IMR-90 (cell line): ENCODE results near the gene TM4SF20. TPM values are rescaled to one million over a fixed set of nuclear protein-coding genes. Genes with fewer than 3 reads are reported as not detected.

Experiments used
- ATAC-seq: fragments of 200-7000 bp; cut with Tn5 transposase; 2 replicates; pipeline ENCODE4 v1.9.1; 2020; ENCODE audit warnings: low read depth, mild to moderate bottlenecking, moderate library complexity
- BruUV-seq: library from RNA; stranded (reverse); fragments of 400-500 nt; replicated peaks from 2 replicates; lab custom pipeline; 2021; lab: Mats Ljungman, UMichigan
- CTCF ChIA-PET: fragments of 300-600 bp; formaldehyde crosslinking; extraction: SDS; loops from one replicate; lab custom pipeline; 2021; ENCODE audit warnings: antibody characterized with exemption; lab: Yijun Ruan, JAX
- POLR2A ChIA-PET: fragments of 300-600 bp; sonication (Branson Sonifier 250); formaldehyde crosslinking; loops from one replicate; lab custom pipeline; 2022; ENCODE audit warnings: antibody characterized with exemption; ENCODE audit not compliant: unreplicated experiment; lab: Charles Lee
- DNase-seq: peaks from one replicate; pipeline ENCODE4 v3.0.0; 2013
- H2AFZ ChIP-seq: replicated peaks from 2 replicates; pipeline ENCODE3; 2013; ENCODE audit warnings: low read length, mild to moderate bottlenecking; ENCODE audit not compliant: poor library complexity
- H2AK5ac ChIP-seq: 2 replicates; pipeline ENCODE4 v1.6.1; 2013; ENCODE audit warnings: low read depth, low read length, inconsistent platforms
- H2AK9ac ChIP-seq: replicated peaks from 2 replicates; pipeline ENCODE3; 2013; ENCODE audit warnings: mild to moderate bottlenecking, low read depth, low read length, moderate library complexity; ENCODE audit not compliant: poor library complexity
- H2BK120ac ChIP-seq: 2 replicates; pipeline ENCODE4 v1.6.1; 2013; ENCODE audit warnings: low read depth, low read length, inconsistent platforms
- H2BK15ac ChIP-seq: 3 replicates; pipeline ENCODE4 v1.6.1; 2013; ENCODE audit warnings: low read depth, low read length, inconsistent platforms
- H2BK20ac ChIP-seq: 2 replicates; pipeline ENCODE4 v1.6.1; 2013; ENCODE audit warnings: low read depth, mild to moderate bottlenecking, inconsistent platforms, low read length, moderate library complexity
- H2BK5ac ChIP-seq: 2 replicates; pipeline ENCODE4 v1.6.1; 2013; ENCODE audit warnings: mild to moderate bottlenecking, low read depth, low read length, inconsistent platforms; ENCODE audit not compliant: poor library complexity, severe bottlenecking
- H3K14ac ChIP-seq: replicated peaks from 2 replicates; pipeline ENCODE4 v1.6.1; 2013; ENCODE audit warnings: low read depth, low read length, inconsistent platforms
- H3K18ac ChIP-seq: 2 replicates; pipeline ENCODE4 v1.6.1; 2013; ENCODE audit warnings: low read depth, low read length, control low read depth
- H3K23ac ChIP-seq: 2 replicates; pipeline ENCODE4 v1.6.1; 2013; ENCODE audit warnings: low read depth, low read length, inconsistent platforms
- H3K27ac ChIP-seq: 2 replicates; pipeline ENCODE4 v1.5.1; 2013; ENCODE audit warnings: mild to moderate bottlenecking, control low read depth, low read length; ENCODE audit not compliant: insufficient read depth
- H3K27me3 ChIP-seq: 2 replicates; pipeline ENCODE4 v1.6.1; 2013; ENCODE audit warnings: low read length; ENCODE audit not compliant: control insufficient read depth, insufficient read depth
- H3K36me3 ChIP-seq: 2 replicates; pipeline ENCODE4 v1.6.1; 2013; ENCODE audit warnings: low read length, mixed read lengths; ENCODE audit not compliant: control insufficient read depth, insufficient read depth
- H3K4ac ChIP-seq: 2 replicates; pipeline ENCODE4 v1.6.1; 2013; ENCODE audit warnings: low read depth, low read length, inconsistent platforms
- H3K4me1 ChIP-seq: 2 replicates; pipeline ENCODE4 v1.6.1; 2013; ENCODE audit warnings: low read length, mixed read lengths; ENCODE audit not compliant: control insufficient read depth, insufficient read depth
- H3K4me2 ChIP-seq: 2 replicates; pipeline ENCODE4 v1.6.1; 2013; ENCODE audit warnings: low read depth, mild to moderate bottlenecking, control low read depth, low read length, moderate library complexity
- H3K4me3 ChIP-seq: 2 replicates; pipeline ENCODE4 v1.5.1; 2013; ENCODE audit warnings: low read depth, mild to moderate bottlenecking, control low read depth, low read length, moderate library complexity; ENCODE audit not compliant: insufficient read depth
- H3K56ac ChIP-seq: 2 replicates; pipeline ENCODE4 v1.6.1; 2013; ENCODE audit warnings: low read length, inconsistent platforms; ENCODE audit not compliant: insufficient read depth; ENCODE audit errors: extremely low read depth
- H3K79me1 ChIP-seq, 2 experiments: 2 replicates each; pipeline ENCODE4 v1.6.1; 2013; ENCODE audit warnings: low read length in 2 of 2, inconsistent platforms in 1 of 2, low read depth in 1 of 2
- H3K9ac ChIP-seq: 2 replicates; pipeline ENCODE4 v1.6.1; 2013; ENCODE audit warnings: low read depth, low read length, control low read depth
- H3K9me1 ChIP-seq: 2 replicates; pipeline ENCODE4 v1.6.1; 2013; ENCODE audit warnings: low read length, inconsistent platforms; ENCODE audit not compliant: insufficient read depth
- H3K9me3 ChIP-seq: 2 replicates; pipeline ENCODE4 v1.6.1; 2013; ENCODE audit warnings: low read length; ENCODE audit not compliant: control insufficient read depth, insufficient read depth
- H4K20me1 ChIP-seq: 2 replicates; pipeline ENCODE4 v1.6.1; 2013; ENCODE audit warnings: low read length, inconsistent platforms; ENCODE audit not compliant: insufficient read depth
- H4K5ac ChIP-seq: 2 replicates; pipeline ENCODE4 v1.6.1; 2013; ENCODE audit warnings: mild to moderate bottlenecking, low read depth, low read length, control low read depth
- H4K8ac ChIP-seq, 2 experiments: 2 replicates each; pipeline ENCODE4 v1.6.1; 2013; ENCODE audit warnings: low read depth in 2 of 2, low read length in 2 of 2, control low read depth in 1 of 2, inconsistent platforms in 1 of 2
- H4K91ac ChIP-seq: 2 replicates; pipeline ENCODE4 v1.6.1; 2013; ENCODE audit warnings: low read depth, low read length, inconsistent platforms; ENCODE audit not compliant: insufficient read depth
- POLR2A ChIP-seq: IDR thresholded peaks from 2 replicates; pipeline ENCODE4 v1.6.1; 2012; ENCODE audit warnings: mild to moderate bottlenecking, low read depth, low read length
- WGBS, 2 experiments: methylation state at CpG; one replicate each; pipeline versions ENCODE4 v1.1.5 to v1.1.7; 2013; ENCODE audit warnings: missing lambda C conversion rate in 2 of 2; ENCODE audit not compliant: insufficient read length in 1 of 2; ENCODE audit errors: extremely low coverage in 2 of 2; 5-methylcytosine and 5-hydroxymethylcytosine counted together
- dilution Hi-C: fragments of 300-500 bp; cut with HindIII; formaldehyde crosslinking; loops from one replicate; pipeline ENCODE4 v1.14.3; 2018; ENCODE audit warnings: low sequenced_read_pairs; ENCODE audit not compliant: unreplicated experiment
- in situ Hi-C: fragments of 300-500 bp; cut with MboI; formaldehyde crosslinking; loops from 3 replicates; pipeline ENCODE4 v1.14.3; 2019; ENCODE audit warnings: low sequenced_read_pairs, inconsistent platforms, mixed read lengths
- intact Hi-C: fragments of 100-400 bp; cut with micrococcal nuclease; formaldehyde crosslinking; loops from 2 replicates; pipeline ENCODE4 v1.10.0; 2022
- polyA plus RNA-seq, 3 experiments: library from polyadenylated mRNA; depleted of rRNA; stranded (reverse); fragments of >200 nt; gene quantifications; 2 replicates each; pipeline ENCODE4 v1.2.3, GENCODE V29; 2012; ENCODE audit warnings: low replicate concordance in 1 of 3
- total RNA-seq: library from RNA; depleted of rRNA; stranded (reverse); fragments of >200 nt; gene quantifications from 2 replicates; pipeline ENCODE4 v1.2.3, GENCODE V29; 2012

TM4SF20 gene
- total and polyA plus RNA-seq, 2 of the 4 experiments (the other 2 are of a cell fraction), result under 0.01 to 0.03 TPM

- Histone ChIP-seq H3K14ac (no peak overlapping the region), H3K23ac (no peak overlapping the region), H3K79me1 (no peaks in the 10 kb centered on the region), H2AFZ (no peak overlapping the region), H2BK20ac (no peak overlapping the region), H3K18ac (no peak overlapping the region; the same call in 1 of the 2 replicates), H3K9me1 (peaks cover 8% of the 10 kb centered on the region), H4K20me1 (no peaks in the 10 kb centered on the region), H4K5ac (no peak overlapping the region), H3K4me3 (no peak overlapping the region), H2AK5ac (no peak overlapping the region), H2BK120ac (no peak overlapping the region), H2AK9ac (no peak overlapping the region), H3K4me2 (no peak overlapping the region), H3K56ac (no peak overlapping the region), H3K27me3 (no peaks in the 10 kb centered on the region), H3K9me3 (no peaks in the 10 kb centered on the region), H2BK5ac (peak overlapping the region; percentile 38), H3K36me3 (no peaks in the 10 kb centered on the region), H2BK15ac (no peak overlapping the region), H3K27ac (no peak overlapping the region; the same call in 1 of the 2 replicates), H4K91ac (no peak overlapping the region; the same call in 1 of the 2 replicates), H3K4ac (no peak overlapping the region), H3K4me1 (peaks cover 13% of the 10 kb centered on the region), H3K9ac (no peak overlapping the region), H4K8ac (no peak overlapping the region; a peak in 1 of 4 replicates)
- no peak for DNase-seq
- ChIA-PET CTCF (interaction anchor here (0.6 kb wide), 1 partner anchor 446 kb away, joined by 4 read pairs; no protein-coding TSS in a partner anchor), POLR2A (no interaction called here)
- no peak for TF ChIP-seq POLR2A
- no peak for ATAC-seq
- intact Hi-C loops, result no loop called here
- 100% methylated on average over 1 of the region's 8 CpGs; no CpG with 5 or more reads in 1 of the 2 experiments for WGBS, 2 experiments
- in situ Hi-C loops, result no loop called here
- dilution Hi-C loops, result no loop called here
- no TSS peak for BruUV-seq
Measured at GRCh38 chr2:227370092-227370491, 9.0 kb downstream of the TM4SF20 start.
